Measurements from ENCODE around the gene RASD1.

RASD1 gene

DNA sequence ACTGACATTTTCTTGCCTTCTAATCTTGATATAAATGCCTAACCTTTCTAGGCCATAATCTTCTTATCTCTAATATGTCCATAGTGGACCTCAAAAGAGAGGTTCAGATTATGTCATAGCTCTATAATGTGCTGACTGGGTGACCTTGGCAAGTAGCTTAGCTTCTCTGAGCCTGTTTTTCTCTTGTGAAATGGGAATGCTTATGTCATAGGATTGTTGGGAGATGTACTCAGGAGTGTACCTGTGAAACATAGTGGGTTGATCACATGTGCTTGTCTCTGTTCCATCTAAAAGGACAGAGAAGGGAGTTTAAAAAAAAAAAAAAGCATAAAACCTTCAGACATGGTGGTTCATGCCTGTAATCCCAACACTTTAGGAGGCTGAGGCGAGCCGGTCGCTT lies 17.0 kb downstream of the RASD1 start:
- no peak for TF ChIP-seq CTCF (IDR thresholded peaks at IDR 0.05; ENCODE audit: borderline replicate concordance, insufficient read depth, low read depth, low read length)

DNA sequence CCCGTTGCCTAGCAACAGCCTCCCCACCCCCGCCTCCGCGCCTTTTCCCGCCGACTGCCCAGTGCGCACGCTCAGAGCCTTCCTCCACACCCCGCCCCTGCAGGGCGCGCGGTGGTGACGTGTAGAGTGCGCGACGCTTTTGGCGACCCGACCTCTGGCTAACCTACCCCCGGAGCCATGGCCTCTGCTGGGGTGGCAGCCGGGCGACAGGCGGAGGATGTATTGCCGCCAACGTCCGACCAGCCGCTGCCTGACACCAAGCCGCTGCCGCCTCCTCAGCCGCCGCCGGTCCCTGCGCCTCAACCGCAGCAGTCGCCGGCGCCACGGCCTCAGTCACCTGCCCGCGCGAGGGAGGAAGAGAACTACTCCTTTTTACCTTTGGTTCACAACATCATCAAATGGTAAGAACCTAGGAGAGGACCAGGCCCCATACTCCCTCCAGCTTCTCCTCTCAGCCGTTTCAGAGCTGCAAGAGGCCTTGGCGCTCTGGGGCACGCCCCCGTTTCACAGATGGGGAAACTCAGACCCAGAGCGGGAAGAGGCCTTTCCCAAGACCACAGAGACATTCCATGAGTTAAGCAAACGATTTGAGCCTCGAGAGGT lies 19.2 kb downstream of the RASD1 start, which contains the start of gene MED9:
MED9 (plus strand) TSS at position 136 of the 603 bp plus-strand sequence; CDS start at position 178, 42 bp downstream.
- peak within 1 kb of the TSS; percentile 86 for H3K4me3 ChIP-seq (ENCODE audit: low read depth, low read length)

More for the DNA sequence above, 17.0 kb downstream of the RASD1 start:
- no peak overlapping the region for H3K4me3 ChIP-seq (ENCODE audit: low read depth, low read length)

DNA sequence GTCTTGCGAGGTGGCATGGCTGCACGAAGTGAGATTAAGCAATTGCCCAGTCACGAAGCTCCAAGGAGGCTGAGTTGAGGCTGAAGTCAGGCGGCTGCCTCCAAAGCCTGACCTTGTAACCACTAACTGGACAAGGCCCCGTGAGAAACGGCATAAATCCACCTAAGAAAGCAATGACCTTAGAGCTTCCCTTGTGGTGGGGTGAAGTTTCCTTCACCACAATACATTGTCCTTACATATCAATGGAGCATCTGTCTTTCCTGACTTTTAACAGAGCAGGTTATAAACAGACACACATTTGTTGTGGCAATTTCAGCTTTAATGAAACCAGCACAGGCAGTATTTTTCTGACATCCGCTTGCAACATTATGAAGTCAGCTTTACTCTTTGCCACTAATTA lies 21.9 kb downstream of the RASD1 start:
- no peak for TF ChIP-seq CTCF (IDR thresholded peaks at IDR 0.05; ENCODE audit: borderline replicate concordance, insufficient read depth, low read depth, low read length)
- no peak overlapping the region for H3K4me3 ChIP-seq (ENCODE audit: low read depth, low read length)

More for the DNA sequence above, 19.2 kb downstream of the RASD1 start, which contains the start of gene MED9:
- no peak for TF ChIP-seq CTCF (IDR thresholded peaks at IDR 0.05; ENCODE audit: borderline replicate concordance, insufficient read depth, low read depth, low read length)

DNA sequence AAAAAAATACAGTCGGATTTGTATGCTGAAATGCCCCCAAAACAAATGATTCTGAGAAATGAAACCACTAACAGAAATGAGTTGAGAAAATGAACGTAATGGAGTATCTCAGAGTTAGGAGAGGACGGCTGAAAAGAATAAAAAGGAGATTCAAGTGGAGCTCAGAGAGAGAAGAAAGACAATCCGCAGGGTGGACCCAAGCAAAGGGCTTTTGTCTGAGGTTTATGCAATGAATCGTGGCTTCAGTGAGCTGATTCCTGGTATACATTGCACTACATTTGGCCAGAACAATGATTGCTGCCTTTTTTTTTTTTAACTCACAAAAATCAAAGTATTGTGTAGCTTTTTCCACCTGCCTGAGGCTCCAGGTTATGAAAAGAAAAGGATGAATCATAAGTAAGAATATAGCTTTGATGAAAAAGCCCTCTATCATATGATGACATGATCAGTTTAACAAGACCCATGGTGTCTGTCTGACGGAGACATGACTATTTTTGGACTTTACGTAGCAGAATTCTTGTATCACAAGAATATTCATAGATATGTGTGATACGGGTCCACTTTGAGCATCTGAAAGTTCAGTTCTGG lies 23.8 kb downstream of the RASD1 start:
- H3K4me3 ChIP-seq (ENCODE audit: low read depth, low read length): no peak overlapping the region
- TF ChIP-seq CTCF (IDR thresholded peaks at IDR 0.05; ENCODE audit: borderline replicate concordance, insufficient read depth, low read depth, low read length): no peak

GRCh38 chr17:17469996-17470395 lies 26.2 kb downstream of the RASD1 start:
- TF ChIP-seq CTCF (IDR thresholded peaks at IDR 0.05; ENCODE audit: borderline replicate concordance, insufficient read depth, low read depth, low read length): no peak
- no peak overlapping the region for H3K4me3 ChIP-seq (ENCODE audit: low read depth, low read length)

DNA sequence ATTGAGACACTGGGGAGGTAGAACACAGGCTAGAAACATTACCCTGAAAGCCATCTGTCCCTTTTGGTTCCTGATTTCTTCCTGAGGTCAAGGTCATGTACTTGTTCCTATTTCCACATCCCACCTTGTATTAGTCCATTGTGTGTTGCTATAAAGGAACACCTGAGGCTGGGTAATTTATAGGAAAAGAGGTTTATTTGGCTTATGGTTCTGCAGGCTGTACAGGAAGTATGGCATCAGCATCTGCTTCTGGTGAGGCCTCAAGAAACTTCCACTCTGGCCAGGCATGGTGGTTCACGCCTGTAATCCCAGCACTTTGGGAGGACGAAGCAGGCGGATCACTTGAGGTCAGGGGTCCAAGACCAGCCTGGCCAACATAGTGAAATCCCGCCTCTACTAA lies 26.8 kb downstream of the RASD1 start:
- no peak overlapping the region for H3K4me3 ChIP-seq (ENCODE audit: low read depth, low read length)
- TF ChIP-seq CTCF (IDR thresholded peaks at IDR 0.05; ENCODE audit: borderline replicate concordance, insufficient read depth, low read depth, low read length): no peak
